Measurements from ENCODE around the gene CNRIP1.

DNA sequence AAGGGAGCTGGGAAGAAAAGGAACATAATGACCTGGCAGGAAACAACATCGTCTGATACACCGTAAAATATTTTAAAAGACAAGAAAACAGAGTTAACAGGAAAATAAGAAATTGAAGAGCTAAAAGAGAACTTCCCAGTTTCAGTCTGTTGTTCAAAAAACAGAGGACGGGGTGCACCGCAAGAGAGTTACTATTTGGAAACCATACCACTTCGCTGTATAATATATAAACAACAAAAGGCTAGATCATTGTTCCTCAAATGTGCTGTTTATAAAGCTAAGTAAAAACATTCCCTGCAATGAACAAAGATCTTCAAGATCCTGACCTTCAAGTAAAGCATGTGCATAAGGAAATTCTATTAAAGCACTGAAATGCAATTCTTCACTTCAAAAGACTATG, 69.6 kb downstream of the CNRIP1 start:
- TF ChIP-seq, protein P1, sequence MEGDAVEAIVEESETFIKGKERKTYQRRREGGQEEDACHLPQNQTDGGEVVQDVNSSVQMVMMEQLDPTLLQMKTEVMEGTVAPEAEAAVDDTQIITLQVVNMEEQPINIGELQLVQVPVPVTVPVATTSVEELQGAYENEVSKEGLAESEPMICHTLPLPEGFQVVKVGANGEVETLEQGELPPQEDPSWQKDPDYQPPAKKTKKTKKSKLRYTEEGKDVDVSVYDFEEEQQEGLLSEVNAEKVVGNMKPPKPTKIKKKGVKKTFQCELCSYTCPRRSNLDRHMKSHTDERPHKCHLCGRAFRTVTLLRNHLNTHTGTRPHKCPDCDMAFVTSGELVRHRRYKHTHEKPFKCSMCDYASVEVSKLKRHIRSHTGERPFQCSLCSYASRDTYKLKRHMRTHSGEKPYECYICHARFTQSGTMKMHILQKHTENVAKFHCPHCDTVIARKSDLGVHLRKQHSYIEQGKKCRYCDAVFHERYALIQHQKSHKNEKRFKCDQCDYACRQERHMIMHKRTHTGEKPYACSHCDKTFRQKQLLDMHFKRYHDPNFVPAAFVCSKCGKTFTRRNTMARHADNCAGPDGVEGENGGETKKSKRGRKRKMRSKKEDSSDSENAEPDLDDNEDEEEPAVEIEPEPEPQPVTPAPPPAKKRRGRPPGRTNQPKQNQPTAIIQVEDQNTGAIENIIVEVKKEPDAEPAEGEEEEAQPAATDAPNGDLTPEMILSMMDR (conservative IDR thresholded peaks at IDR 0.05; ENCODE audit: low read length): no peak
- no peak for TF ChIP-seq EZH2phosphoT487 (IDR thresholded peaks at IDR 0.05; ENCODE audit: borderline replicate concordance, low read depth, low read length)

Data from OCI-LY7 (cell line).